ENCODE data around the gene TRIM7. TPM values are rescaled to one million over a fixed set of nuclear protein-coding genes. Genes with fewer than 3 reads are reported as not detected.

TRIM7 gene
- total and polyA plus RNA-seq, 9 of the 15 experiments (the other 6 are each of a cell fraction or from before 2014, with no cell fraction given): 2.6 to 14.9 (median 8.9) TPM

GRCh38 chr5:181217111-181217802, 12.3 kb upstream of the TRIM7 start (continued):
- peak; percentile 39; the same call in 1 of the 2 replicates for TF ChIP-seq ZNF592 (IDR thresholded peaks at IDR 0.05)
- TF ChIP-seq MGA (IDR thresholded peaks at IDR 0.05): peak; percentile 89
- no peak for TF ChIP-seq MTA2 (IDR thresholded peaks at IDR 0.05; ENCODE audit: low read depth)
- TF ChIP-seq ZNF561 (CRISPR knock-in tag; conservative IDR thresholded peaks at IDR 0.05): no peak
- 0 out of 4 replicates have a peak, but pooled peaks of 1 of the 2 experiments have one; percentile 6 for TF ChIP-seq KDM1A (IDR thresholded peaks at IDR 0.05)
- peak in 1 of 2 experiments; percentile 7; a peak in 1 of 4 replicates for TF ChIP-seq RCOR1 (IDR thresholded peaks at IDR 0.05; ENCODE audit: borderline replicate concordance in 1 of 2, low read depth in 2 of 2, low read length in 2 of 2)
- no peak for TF ChIP-seq ZNF175 (CRISPR knock-in tag; IDR thresholded peaks at IDR 0.05; ENCODE audit: low read depth)
- TF ChIP-seq FOXP1 (CRISPR knock-in tag; IDR thresholded peaks at IDR 0.05): no peak; the same call in 1 of the 2 replicates
- TF ChIP-seq KDM2B (CRISPR knock-in tag; IDR thresholded peaks at IDR 0.05): 0 out of 2 replicates have a peak, but pooled peaks have one; percentile 50
